OCI-LY3 (cell line): ENCODE data around the gene PRIM2.
A peak's percentile ranks its signal among the peaks of the same experiment; 100 is the strongest.
"Not testable (repeated sequence)": the region's sequence is repeated elsewhere in the genome, so short reads cannot be mapped to it uniquely, and the experiment has no call there.

Experiments used
- H2AFZ ChIP-seq: fragments of 200-600, 300-600 bp; shearing (Covaris generic); 2 replicates; pipeline ENCODE4 v1.6.0; 2014; ENCODE audit warnings: antibody characterized with exemption, low read depth, low read length
- H3K27ac ChIP-seq: fragments of 200-600, 300-600 bp; sonication (generic); 2 replicates; pipeline ENCODE4 v1.5.1; 2014; ENCODE audit warnings: mild to moderate bottlenecking, low read length, moderate library complexity, mixed read lengths
- H3K27me3 ChIP-seq: fragments of 200-600, 300-600 bp; sonication (generic); 2 replicates; pipeline ENCODE4 v1.6.1; 2014; ENCODE audit warnings: low read depth, low read length, mixed read lengths
- H3K36me3 ChIP-seq: fragments of 200-600, 300-600 bp; sonication (generic); replicated peaks from 2 replicates; pipeline ENCODE3; 2014; ENCODE audit warnings: low read depth, low read length, mixed read lengths
- H3K4me1 ChIP-seq: fragments of 300-600, 200-600 bp; sonication (generic); 2 replicates; pipeline ENCODE4 v1.6.1; 2014; ENCODE audit warnings: low read length, mixed read lengths
- H3K4me2 ChIP-seq: fragments of 200-600, 300-600 bp; sonication (generic); 2 replicates; pipeline ENCODE4 v1.6.1; 2014; ENCODE audit warnings: low read length, mixed read lengths
- H3K4me3 ChIP-seq: fragments of 300-600, 200-600 bp; sonication (generic); 2 replicates; pipeline ENCODE4 v1.5.1; 2014; ENCODE audit warnings: antibody characterized with exemption, mild to moderate bottlenecking, low read length, moderate library complexity
- H3K79me2 ChIP-seq: fragments of 300-600, 200-600 bp; shearing (Covaris generic); 2 replicates; pipeline ENCODE4 v1.6.1; 2014; ENCODE audit warnings: mild to moderate bottlenecking, low read length, mixed read lengths
- H3K9ac ChIP-seq: fragments of 300-600, 200-600 bp; shearing (Covaris generic); 2 replicates; pipeline ENCODE4 v1.6.0; 2014; ENCODE audit warnings: mild to moderate bottlenecking, low read length, moderate library complexity
- H3K9me3 ChIP-seq: fragments of 200-600, 300-600 bp; shearing (Covaris generic); 2 replicates; pipeline ENCODE4 v1.6.1; 2014; ENCODE audit warnings: low read length, mixed read lengths; ENCODE audit not compliant: insufficient read depth
- H4K20me1 ChIP-seq: fragments of 200-600, 300-600 bp; sonication (generic); 2 replicates; pipeline ENCODE4 v1.6.1; 2016; ENCODE audit warnings: low read length, mixed read lengths; ENCODE audit not compliant: insufficient read depth
- EZH2phosphoT487 ChIP-seq: fragments of 200-600 bp; shearing (Covaris generic); IDR thresholded peaks from 2 replicates; pipeline ENCODE4 v1.6.1; 2018; ENCODE audit warnings: antibody characterized with exemption, mixed run types, low read depth
- TF ChIP-seq, protein P1 (sequence below): fragments of 200-600, 300-600 bp; sonication (generic); IDR thresholded peaks from 2 replicates; pipeline ENCODE4 v1.5.1; 2014; ENCODE audit warnings: antibody characterized with exemption, low read length, low read depth

PRIM2 gene

GRCh38 chr6:57421503-57421902 is 104.1 kb downstream of the PRIM2 start:
- Histone ChIP-seq H4K20me1 (no peaks in the 10 kb centered on the region), H2AFZ (no peak overlapping the region), H3K4me3 (no peak overlapping the region), H3K9me3 (no peaks in the 10 kb centered on the region), H3K79me2 (no peaks in the 10 kb centered on the region), H3K27ac (no peak overlapping the region), H3K36me3 (peaks cover 8% of the 10 kb centered on the region), H3K4me1 (peaks cover 16% of the 10 kb centered on the region), H3K9ac (no peak overlapping the region), H3K27me3 (no peaks in the 10 kb centered on the region), H3K4me2 (peak overlapping the region; percentile 22)
- no peak for TF ChIP-seq EZH2phosphoT487
- TF ChIP-seq, protein P1, sequence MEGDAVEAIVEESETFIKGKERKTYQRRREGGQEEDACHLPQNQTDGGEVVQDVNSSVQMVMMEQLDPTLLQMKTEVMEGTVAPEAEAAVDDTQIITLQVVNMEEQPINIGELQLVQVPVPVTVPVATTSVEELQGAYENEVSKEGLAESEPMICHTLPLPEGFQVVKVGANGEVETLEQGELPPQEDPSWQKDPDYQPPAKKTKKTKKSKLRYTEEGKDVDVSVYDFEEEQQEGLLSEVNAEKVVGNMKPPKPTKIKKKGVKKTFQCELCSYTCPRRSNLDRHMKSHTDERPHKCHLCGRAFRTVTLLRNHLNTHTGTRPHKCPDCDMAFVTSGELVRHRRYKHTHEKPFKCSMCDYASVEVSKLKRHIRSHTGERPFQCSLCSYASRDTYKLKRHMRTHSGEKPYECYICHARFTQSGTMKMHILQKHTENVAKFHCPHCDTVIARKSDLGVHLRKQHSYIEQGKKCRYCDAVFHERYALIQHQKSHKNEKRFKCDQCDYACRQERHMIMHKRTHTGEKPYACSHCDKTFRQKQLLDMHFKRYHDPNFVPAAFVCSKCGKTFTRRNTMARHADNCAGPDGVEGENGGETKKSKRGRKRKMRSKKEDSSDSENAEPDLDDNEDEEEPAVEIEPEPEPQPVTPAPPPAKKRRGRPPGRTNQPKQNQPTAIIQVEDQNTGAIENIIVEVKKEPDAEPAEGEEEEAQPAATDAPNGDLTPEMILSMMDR = no peak

DNA sequence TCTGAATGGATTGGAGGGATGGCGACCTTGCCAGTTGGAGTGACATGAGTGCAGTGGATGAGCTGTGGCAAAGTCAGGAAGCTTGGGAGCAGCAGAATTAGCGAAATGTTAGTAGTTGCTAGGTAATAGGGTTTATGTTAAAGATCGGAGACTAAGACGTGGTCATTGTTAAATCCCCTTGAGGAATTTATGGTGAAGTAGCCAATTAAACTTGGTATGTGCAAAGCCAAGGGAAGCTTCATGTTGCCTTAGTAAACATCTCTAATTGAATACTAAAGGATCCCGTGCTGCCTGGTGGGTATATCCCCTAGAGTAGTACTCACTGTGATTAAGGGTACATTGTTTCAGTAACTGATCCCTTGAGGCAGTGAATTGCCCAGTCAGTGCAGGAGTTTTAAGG is 106.0 kb downstream of the PRIM2 start:
- H3K4me2 ChIP-seq = no peak overlapping the region
- no peaks in the 10 kb centered on the region for H3K9me3 ChIP-seq
- H4K20me1 ChIP-seq = no peaks in the 10 kb centered on the region
- no peak overlapping the region for H2AFZ ChIP-seq
- no peaks in the 10 kb centered on the region for H3K27me3 ChIP-seq
- no peak overlapping the region for H3K9ac ChIP-seq
- peaks cover 8% of the 10 kb centered on the region for H3K36me3 ChIP-seq
- H3K79me2 ChIP-seq = no peaks in the 10 kb centered on the region
- no peak overlapping the region for H3K27ac ChIP-seq
- H3K4me1 ChIP-seq = peaks cover 16% of the 10 kb centered on the region
- H3K4me3 ChIP-seq = no peak overlapping the region
- TF ChIP-seq, protein P1 = no peak
- TF ChIP-seq EZH2phosphoT487 = no peak

DNA sequence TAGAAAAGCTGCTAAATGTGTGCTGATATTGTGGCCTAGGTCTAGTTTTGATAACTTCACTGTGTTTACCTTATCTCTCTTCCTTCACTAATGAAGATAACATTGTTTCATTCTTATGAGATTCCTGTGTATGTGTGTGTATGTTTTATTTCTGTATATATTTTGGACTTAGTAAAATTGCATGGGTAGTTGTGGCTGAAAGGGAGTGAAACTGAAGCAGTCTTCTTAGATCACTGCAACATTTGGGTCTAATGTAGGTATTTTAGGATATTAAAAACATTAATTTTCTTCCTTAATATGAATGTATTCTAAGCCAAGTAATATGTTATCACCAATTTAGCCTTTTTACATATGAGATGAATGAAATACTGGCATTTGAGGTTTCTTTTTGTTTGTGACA is 114.3 kb downstream of the PRIM2 start:
- not testable (repeated sequence) for H4K20me1 ChIP-seq, H3K4me1 ChIP-seq, H3K79me2 ChIP-seq, H3K36me3 ChIP-seq, H3K9ac ChIP-seq, H2AFZ ChIP-seq, H3K4me2 ChIP-seq, H3K27me3 ChIP-seq, H3K9me3 ChIP-seq, H3K4me3 ChIP-seq, H3K27ac ChIP-seq

- Histone ChIP-seq H3K4me2 (no peak overlapping the region), H3K9me3 (no peaks in the 10 kb centered on the region), H3K79me2 (no peaks in the 10 kb centered on the region), H3K4me3 (no peak overlapping the region), H2AFZ (no peak overlapping the region), H3K27ac (no peak overlapping the region), H3K27me3 (no peaks in the 10 kb centered on the region), H3K36me3 (no peaks in the 10 kb centered on the region), H3K4me1 (no peaks in the 10 kb centered on the region), H4K20me1 (no peaks in the 10 kb centered on the region), H3K9ac (no peak overlapping the region)
- TF ChIP-seq, protein P1 = no peak
- TF ChIP-seq EZH2phosphoT487 = no peak
These were observed 114.7 kb downstream of the PRIM2 start for GRCh38 chr6:57432157-57432556.
